ENCODE measurements around the gene TMEM52. TPM values are rescaled to one million over a fixed set of nuclear protein-coding genes. Genes with fewer than 3 reads are reported as not detected.

Gene TMEM52
- total and polyA plus RNA-seq, 9 of the 15 experiments (the other 6 are each of a cell fraction or from before 2014, with no cell fraction given), result 0.37 to 22.5 (median 6.8) TPM

- TF ChIP-seq CHD7 (IDR thresholded peaks at IDR 0.05; ENCODE audit: low read depth, low read length) (no peak), NBN (IDR thresholded peaks at IDR 0.05; ENCODE audit: low read depth) (no peak), ZNF324 (CRISPR knock-in tag; IDR thresholded peaks at IDR 0.05) (no peak), THRA (IDR thresholded peaks at IDR 0.05) (no peak), MECOM (CRISPR knock-in tag; IDR thresholded peaks at IDR 0.05) (no peak), ZKSCAN3 (CRISPR knock-in tag; IDR thresholded peaks at IDR 0.05) (no peak), HOXB6 (CRISPR knock-in tag; IDR thresholded peaks at IDR 0.05; ENCODE audit: borderline replicate concordance) (no peak), ZNF589 (CRISPR knock-in tag; IDR thresholded peaks at IDR 0.05; ENCODE audit: low read depth) (no peak), NR0B1 (IDR thresholded peaks at IDR 0.05; ENCODE audit: partially characterized antibody) (no peak), SOX6 (IDR thresholded peaks at IDR 0.05) (no peak), ZNF584 (CRISPR knock-in tag; IDR thresholded peaks at IDR 0.05; ENCODE audit: low read depth) (no peak), POLR2AphosphoS2 (IDR thresholded peaks at IDR 0.05; ENCODE audit: low read length) (no peak), CCNT2 (IDR thresholded peaks at IDR 0.05; ENCODE audit: borderline replicate concordance, extremely low read depth, insufficient read length, low read depth, low read length) (peak; percentile 83), ELF4 (CRISPR knock-in tag; IDR thresholded peaks at IDR 0.05) (no peak), FOXK1 (CRISPR knock-in tag; IDR thresholded peaks at IDR 0.05; ENCODE audit: borderline replicate concordance) (no peak)
Observed at GRCh38 chr1:1889847-1890505, 29.1 kb downstream of the TMEM52 start (continued).

Measured in K562 (cell line).